DOHH2 (cell line): Measurements from ENCODE around the gene PRCC.

Experiments
- H3F3A ChIP-seq: fragments of 200-600 bp; sonication (generic), shearing (Covaris generic); 2 replicates; pipeline ENCODE4 v1.6.0; 2016; ENCODE audit warnings: antibody characterized with exemption, mild to moderate bottlenecking; ENCODE audit not compliant: control insufficient read depth, insufficient read depth
- H3K27ac ChIP-seq: fragments of 200-600 bp; sonication (generic); 2 replicates; pipeline ENCODE4 v1.5.1; 2014; ENCODE audit warnings: low read depth, mild to moderate bottlenecking, low read length, moderate library complexity
- H3K27me3 ChIP-seq: fragments of 200-600 bp; sonication (generic); 2 replicates; pipeline ENCODE4 v1.6.1; 2014; ENCODE audit warnings: mild to moderate bottlenecking, low read length, mixed read lengths; ENCODE audit not compliant: control insufficient read depth
- H3K36me3 ChIP-seq: fragments of 200-600 bp; sonication (generic); 2 replicates; pipeline ENCODE4 v1.6.1; 2014; ENCODE audit warnings: mild to moderate bottlenecking, low read length, moderate library complexity, mixed read lengths; ENCODE audit not compliant: control insufficient read depth
- H3K4me1 ChIP-seq: fragments of 200-600 bp; sonication (generic); 2 replicates; pipeline ENCODE4 v1.6.1; 2014; ENCODE audit warnings: mild to moderate bottlenecking, low read length, mixed read lengths; ENCODE audit not compliant: control insufficient read depth
- H3K4me2 ChIP-seq: fragments of 200-600 bp; sonication (generic); 2 replicates; pipeline ENCODE4 v1.6.0; 2014; ENCODE audit warnings: mild to moderate bottlenecking, low read length, moderate library complexity
- H3K4me3 ChIP-seq: fragments of 200-600 bp; sonication (generic); 2 replicates; pipeline ENCODE4 v1.5.1; 2014; ENCODE audit warnings: mild to moderate bottlenecking, low read length, mixed read lengths
- H3K79me2 ChIP-seq: fragments of 200-600 bp; sonication (generic); 2 replicates; pipeline ENCODE4 v1.6.1; 2014; ENCODE audit warnings: mild to moderate bottlenecking, low read length, mixed read lengths; ENCODE audit not compliant: control insufficient read depth
- H3K9me2 ChIP-seq: fragments of 200-600 bp; sonication (generic); replicated peaks from 2 replicates; pipeline ENCODE4 v1.6.1; 2014; ENCODE audit warnings: mild to moderate bottlenecking, low read length, mixed read lengths; ENCODE audit not compliant: control insufficient read depth
- H3K9me3 ChIP-seq: fragments of 200-600 bp; sonication (generic); 2 replicates; pipeline ENCODE4 v1.6.1; 2014; ENCODE audit warnings: antibody characterized with exemption, low read length, mixed read lengths; ENCODE audit not compliant: control insufficient read depth, insufficient read depth
- H4K20me1 ChIP-seq: fragments of 200-600 bp; sonication (generic); 2 replicates; pipeline ENCODE4 v1.6.0; 2014; ENCODE audit warnings: low read depth, mild to moderate bottlenecking, antibody characterized with exemption, low read length, moderate library complexity; ENCODE audit not compliant: control insufficient read depth, insufficient read depth
- EZH2phosphoT487 ChIP-seq: fragments of 200-600 bp; sonication (generic); IDR thresholded peaks from 2 replicates; pipeline ENCODE4 v1.6.1; 2017; ENCODE audit warnings: borderline replicate concordance, mild to moderate bottlenecking, antibody characterized with exemption, low read length, moderate library complexity, mixed read lengths
- TF ChIP-seq, protein P1 (sequence below): fragments of 200-600 bp; sonication (generic); IDR thresholded peaks from one replicate; pipeline ENCODE4 v1.5.1; 2014; ENCODE audit warnings: antibody characterized with exemption, mild to moderate bottlenecking, low read depth, low read length; ENCODE audit not compliant: poor library complexity, severe bottlenecking

Gene PRCC

GRCh38 chr1:156751451-156751756 lies 15.9 kb upstream of the PRCC start, which contains the start of gene HDGF:
Gene HDGF, minus strand, starts transcription at chr1:156751675. Its CDS starts 246 bp downstream, at chr1:156751429.
- Histone ChIP-seq H3K27me3 (no peaks in the 10 kb centered on the region), H3K4me3 (peak within 1 kb of the TSS; percentile 97), H3K4me1 (peaks cover 54% of the 10 kb centered on the region), H3K4me2 (peak within 1 kb of the TSS; percentile 88), H3K79me2 (peaks cover 73% of the 10 kb centered on the region), H3K9me2 (no peaks in the 10 kb centered on the region), H3K36me3 (peaks cover 45% of the 10 kb centered on the region), H3K27ac (peak within 1 kb of the TSS; percentile 79), H3F3A (0 out of 2 replicates have a peak, but pooled peaks cover 7% of the 10 kb centered on the region), H4K20me1 (peaks cover 15% of the 10 kb centered on the region; the same call in 1 of the 2 replicates), H3K9me3 (no peaks in the 10 kb centered on the region)
- TF ChIP-seq, protein P1, sequence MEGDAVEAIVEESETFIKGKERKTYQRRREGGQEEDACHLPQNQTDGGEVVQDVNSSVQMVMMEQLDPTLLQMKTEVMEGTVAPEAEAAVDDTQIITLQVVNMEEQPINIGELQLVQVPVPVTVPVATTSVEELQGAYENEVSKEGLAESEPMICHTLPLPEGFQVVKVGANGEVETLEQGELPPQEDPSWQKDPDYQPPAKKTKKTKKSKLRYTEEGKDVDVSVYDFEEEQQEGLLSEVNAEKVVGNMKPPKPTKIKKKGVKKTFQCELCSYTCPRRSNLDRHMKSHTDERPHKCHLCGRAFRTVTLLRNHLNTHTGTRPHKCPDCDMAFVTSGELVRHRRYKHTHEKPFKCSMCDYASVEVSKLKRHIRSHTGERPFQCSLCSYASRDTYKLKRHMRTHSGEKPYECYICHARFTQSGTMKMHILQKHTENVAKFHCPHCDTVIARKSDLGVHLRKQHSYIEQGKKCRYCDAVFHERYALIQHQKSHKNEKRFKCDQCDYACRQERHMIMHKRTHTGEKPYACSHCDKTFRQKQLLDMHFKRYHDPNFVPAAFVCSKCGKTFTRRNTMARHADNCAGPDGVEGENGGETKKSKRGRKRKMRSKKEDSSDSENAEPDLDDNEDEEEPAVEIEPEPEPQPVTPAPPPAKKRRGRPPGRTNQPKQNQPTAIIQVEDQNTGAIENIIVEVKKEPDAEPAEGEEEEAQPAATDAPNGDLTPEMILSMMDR = no peak
- no peak for TF ChIP-seq EZH2phosphoT487

DNA sequence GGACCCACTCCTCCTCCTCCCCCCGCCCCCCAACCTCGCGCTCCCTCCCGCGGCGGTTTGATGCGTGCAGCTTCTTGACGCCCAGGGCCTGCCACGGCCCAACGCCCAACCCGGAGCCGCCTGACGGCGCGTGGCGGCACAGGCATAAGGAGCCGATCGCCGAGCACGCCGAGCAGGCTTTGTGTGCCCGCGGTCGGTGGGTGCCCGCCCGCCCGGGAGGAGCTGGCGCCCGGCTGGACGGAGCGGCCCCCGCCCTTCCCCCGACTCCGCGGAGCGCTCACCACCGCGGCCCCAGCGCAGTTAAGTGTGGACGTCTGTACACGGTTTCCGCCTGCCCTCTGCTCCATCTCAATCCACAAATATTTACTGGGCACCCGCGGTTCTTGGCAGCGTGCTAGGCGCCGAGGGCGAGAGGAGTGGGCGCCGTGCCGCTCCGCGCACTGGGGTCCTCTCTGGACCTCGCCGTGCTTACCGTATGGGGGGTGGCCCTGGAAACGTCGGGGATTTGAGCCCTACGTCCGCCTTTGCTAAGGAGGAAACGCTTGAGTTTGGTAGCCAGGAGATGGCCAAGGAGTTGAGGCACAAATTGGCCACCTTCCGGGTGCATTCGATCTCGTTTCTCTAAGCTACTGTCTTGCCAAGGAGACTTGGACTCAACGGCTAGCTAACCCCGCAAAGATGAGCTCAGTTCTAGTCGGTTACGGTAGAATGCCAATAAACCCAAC lies 15.4 kb upstream of the PRCC start:
- Histone ChIP-seq H3K9me3 (no peaks in the 10 kb centered on the region), H3K4me1 (peaks cover 49% of the 10 kb centered on the region), H3K4me3 (peak overlapping the region; percentile 97), H3K79me2 (peaks cover 68% of the 10 kb centered on the region), H3K36me3 (peaks cover 44% of the 10 kb centered on the region), H3F3A (0 out of 2 replicates have a peak, but pooled peaks cover 7% of the 10 kb centered on the region), H3K4me2 (peak overlapping the region; percentile 77), H3K9me2 (no peaks in the 10 kb centered on the region), H3K27ac (peak overlapping the region; percentile 79), H3K27me3 (no peaks in the 10 kb centered on the region), H4K20me1 (peaks cover 15% of the 10 kb centered on the region; the same call in 1 of the 2 replicates)
- no peak for TF ChIP-seq EZH2phosphoT487
- TF ChIP-seq, protein P1 = no peak

DNA sequence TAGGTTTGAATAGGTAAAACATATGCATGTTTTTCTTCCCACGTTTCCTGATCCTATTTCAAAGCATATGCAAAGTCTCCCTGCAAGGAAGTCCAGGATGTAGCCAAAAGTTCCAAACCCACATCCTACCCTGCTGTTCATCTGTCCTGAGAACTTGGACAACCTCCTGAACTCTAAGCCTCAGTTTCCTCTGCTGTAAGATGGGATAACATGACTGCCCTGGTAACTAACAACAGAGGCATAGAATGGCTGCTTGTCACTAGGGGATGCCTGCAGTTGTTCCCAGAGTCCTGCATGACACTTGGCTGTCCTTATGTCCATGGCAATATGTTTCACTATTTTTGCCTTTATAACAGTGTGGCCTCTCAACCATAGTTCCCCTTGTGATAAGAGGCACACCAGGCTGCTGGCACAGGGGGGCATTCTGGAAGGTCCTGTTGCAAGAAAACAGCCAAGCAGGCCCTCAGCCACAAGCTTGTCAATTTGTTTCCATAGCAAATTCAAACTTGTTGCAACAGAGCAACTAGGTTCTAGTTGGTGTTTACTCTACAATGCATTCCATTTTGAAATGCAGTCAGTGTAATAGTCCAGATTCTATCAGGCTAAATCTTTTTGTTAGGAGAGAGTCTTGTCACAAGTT lies 14.4 kb upstream of the PRCC start:
- TF ChIP-seq, protein P1 = no peak
- no peak for TF ChIP-seq EZH2phosphoT487
- H3K9me3 ChIP-seq = no peaks in the 10 kb centered on the region
- H3K4me3 ChIP-seq = peak overlapping the region; percentile 97
- H3K4me2 ChIP-seq = peak overlapping the region; percentile 77
- H3K4me1 ChIP-seq = peaks cover 39% of the 10 kb centered on the region
- H4K20me1 ChIP-seq = peaks cover 10% of the 10 kb centered on the region; the same call in 1 of the 2 replicates
- H3K36me3 ChIP-seq = peaks cover 39% of the 10 kb centered on the region
- H3K79me2 ChIP-seq = peaks cover 58% of the 10 kb centered on the region
- H3K27ac ChIP-seq = no peak overlapping the region
- no peaks in the 10 kb centered on the region for H3K27me3 ChIP-seq
- no peaks in the 10 kb centered on the region for H3K9me2 ChIP-seq
- H3F3A ChIP-seq = 0 out of 2 replicates have a peak, but pooled peaks cover 7% of the 10 kb centered on the region
